GM19240 (cell line): ENCODE data around the gene KRT36.

Experiments
- DNase-seq: peaks from one replicate; pipeline ENCODE4 v3.0.0; 2011; ENCODE audit warnings: low spot score; ENCODE audit not compliant: insufficient read length

KRT36 gene

GRCh38 chr17:41442739-41443138 is 47.0 kb downstream of the KRT36 start:
- DNase-seq = no peak

- DNase-seq = no peak
Measured at GRCh38 chr17:41440531-41441033, 49.1 kb downstream of the KRT36 start, which contains the start of gene KRT38. Gene KRT38, minus strand, starts transcription at chr17:41440983. Its CDS starts 62 bp downstream, at chr17:41440921.

- DNase-seq = no peak
Measured at GRCh38 chr17:41439375-41439774, 50.3 kb downstream of the KRT36 start.

GRCh38 chr17:41437769-41438168 is 51.9 kb downstream of the KRT36 start:
- DNase-seq = no peak

- DNase-seq = no peak
Measured at GRCh38 chr17:41437254-41437653, 52.5 kb downstream of the KRT36 start.
